HG02588 (cell line): Measurements from ENCODE around the gene ALK.

Source experiments
- ATAC-seq: cut with Tn5 transposase; IDR thresholded peaks from one replicate; pipeline ENCODE4 v1.9.1; 2021; ENCODE audit warnings: mild to moderate bottlenecking, moderate library complexity; ENCODE audit not compliant: unreplicated experiment

Gene ALK

GRCh38 chr2:29799628-29800027 lies 121.8 kb downstream of the ALK start:
- ATAC-seq: no peak

GRCh38 chr2:29797916-29798315 lies 123.5 kb downstream of the ALK start:
- no peak for ATAC-seq

GRCh38 chr2:29796446-29796845 lies 124.9 kb downstream of the ALK start:
- ATAC-seq: no peak

- no peak for ATAC-seq
Measured at GRCh38 chr2:29789911-29790485, 131.4 kb downstream of the ALK start.

GRCh38 chr2:29787473-29788465 lies 133.6 kb downstream of the ALK start:
- ATAC-seq: no peak

- ATAC-seq: no peak
Measured at GRCh38 chr2:29786361-29786760, 135.0 kb downstream of the ALK start.

GRCh38 chr2:29783666-29784065 lies 137.7 kb downstream of the ALK start:
- no peak for ATAC-seq

GRCh38 chr2:29782549-29783458 lies 138.6 kb downstream of the ALK start:
- ATAC-seq: no peak

GRCh38 chr2:29782087-29782486 lies 139.3 kb downstream of the ALK start:
- no peak for ATAC-seq

- no peak for ATAC-seq
Measured at GRCh38 chr2:29780906-29781305, 140.5 kb downstream of the ALK start.

- ATAC-seq: no peak
Measured at GRCh38 chr2:29777161-29777560, 144.2 kb downstream of the ALK start.

- no peak for ATAC-seq
Measured at GRCh38 chr2:29776406-29776805, 145.0 kb downstream of the ALK start.

GRCh38 chr2:29775937-29776336 lies 145.4 kb downstream of the ALK start:
- no peak for ATAC-seq

- ATAC-seq: no peak
Measured at GRCh38 chr2:29774624-29775023, 146.8 kb downstream of the ALK start.

- no peak for ATAC-seq
Measured at GRCh38 chr2:29770846-29771245, 150.5 kb downstream of the ALK start.

GRCh38 chr2:29769847-29770246 lies 151.5 kb downstream of the ALK start:
- ATAC-seq: no peak

- no peak for ATAC-seq
Measured at GRCh38 chr2:29767606-29768335, 153.6 kb downstream of the ALK start.

GRCh38 chr2:29766191-29766590 lies 155.2 kb downstream of the ALK start:
- no peak for ATAC-seq

- no peak for ATAC-seq
Measured at GRCh38 chr2:29765721-29766120, 155.7 kb downstream of the ALK start.

- ATAC-seq: no peak
Measured at GRCh38 chr2:29763371-29763770, 158.0 kb downstream of the ALK start.

GRCh38 chr2:29762239-29762638 lies 159.1 kb downstream of the ALK start:
- no peak for ATAC-seq
